SK-N-SH (cell line): ENCODE measurements around the gene LRTM1. TPM values are rescaled to one million over a fixed set of nuclear protein-coding genes. Genes with fewer than 3 reads are reported as not detected.

Experiments used
- CTCF ChIA-PET: fragments of 300-600, 350-600 bp; formaldehyde crosslinking; extraction: SDS; loops from one replicate; lab custom pipeline; 2021; lab: Yijun Ruan, JAX
- POLR2A ChIA-PET: fragments of 350-600 bp; sonication (Branson Sonifier 250); formaldehyde crosslinking; extraction: SDS; loops from one replicate; lab custom pipeline; 2020; ENCODE audit warnings: antibody characterized with exemption, inconsistent platforms; lab: Yijun Ruan, JAX
- DNase-seq: peaks from one replicate; pipeline ENCODE4 v3.0.0; 2012
- H2AFZ ChIP-seq: fragments of 200-600 bp; sonication (generic); 2 replicates; pipeline ENCODE4 v1.8.1; 2016; ENCODE audit warnings: antibody characterized with exemption, mild to moderate bottlenecking, low read depth
- H3F3A ChIP-seq: fragments of 200-600 bp; sonication (generic); replicated peaks from 2 replicates; pipeline ENCODE3; 2016; ENCODE audit warnings: antibody characterized with exemption, mild to moderate bottlenecking; ENCODE audit not compliant: insufficient read depth
- H3K27ac ChIP-seq, 2 experiments: fragments of 200-500 bp in 1 of 2; fragments of 200-600 bp in 1 of 2; sonication (Bioruptor generic) in 1 of 2; sonication (generic), shearing (Covaris generic) in 1 of 2; 2 replicates each; pipeline versions ENCODE4 v1.5.1 to v1.6.1; 2014 to 2016; ENCODE audit warnings: low read depth in 2 of 2, inconsistent platforms in 1 of 2, low read length in 1 of 2, mild to moderate bottlenecking in 1 of 2, mixed read lengths in 1 of 2
- H3K27me3 ChIP-seq: fragments of 200-600 bp; sonication (generic), shearing (Covaris generic); 2 replicates; pipeline ENCODE4 v1.6.1; 2016; ENCODE audit warnings: mixed run types; ENCODE audit not compliant: insufficient read depth
- H3K36me3 ChIP-seq, 2 experiments: fragments of 200-500 bp in 1 of 2; fragments of 200-600 bp in 1 of 2; sonication (Bioruptor generic) in 1 of 2; sonication (generic) in 1 of 2; replicated peaks in 1 of 2; 2 replicates each; pipeline versions ENCODE3 to v1.5.1; 2014 to 2016; ENCODE audit warnings: low read length in 1 of 2, mild to moderate bottlenecking in 1 of 2; ENCODE audit not compliant: insufficient read depth in 2 of 2, control insufficient read depth in 1 of 2
- H3K4me1 ChIP-seq, 2 experiments: fragments of 200-500 bp in 1 of 2; fragments of 200-600 bp in 1 of 2; sonication (Bioruptor generic) in 1 of 2; sonication (generic), shearing (Covaris generic) in 1 of 2; 2 replicates each; pipeline versions ENCODE4 v1.5.1 to v1.6.1; 2014 to 2016; ENCODE audit warnings: low read depth in 1 of 2, low read length in 1 of 2, mixed run types in 1 of 2; ENCODE audit not compliant: insufficient read depth in 2 of 2, control insufficient read depth in 1 of 2
- H3K4me2 ChIP-seq: fragments of 200-600 bp; sonication (generic), shearing (Covaris generic); 2 replicates; pipeline ENCODE4 v1.6.1; 2017; ENCODE audit warnings: mixed run types
- H3K4me3 ChIP-seq, 2 experiments: fragments of 200-500 bp in 1 of 2; fragments of 200-600 bp in 1 of 2; sonication (Bioruptor generic) in 1 of 2; sonication (generic), shearing (Covaris generic) in 1 of 2; 2 replicates each; pipeline versions ENCODE4 v1.5.1 to v1.8.1; 2014 to 2016; ENCODE audit warnings: low read depth in 2 of 2, inconsistent platforms in 1 of 2, low read length in 1 of 2, mild to moderate bottlenecking in 1 of 2, mixed read lengths in 1 of 2, moderate library complexity in 1 of 2
- H3K79me2 ChIP-seq: fragments of 200-600 bp; sonication (generic); 2 replicates; pipeline ENCODE4 v1.8.1; 2017; ENCODE audit warnings: mild to moderate bottlenecking; ENCODE audit not compliant: insufficient read depth
- H3K9ac ChIP-seq: fragments of 200-600 bp; sonication (generic); 2 replicates; pipeline ENCODE4 v1.6.1; 2017; ENCODE audit warnings: mixed run types
- H3K9me2 ChIP-seq: fragments of 200-600 bp; sonication (generic); 2 replicates; pipeline ENCODE4 v1.6.1; 2017; ENCODE audit warnings: mixed run types
- H3K9me3 ChIP-seq: fragments of 200-600 bp; sonication (generic); 2 replicates; pipeline ENCODE4 v1.6.1; 2017; ENCODE audit warnings: mixed run types, mild to moderate bottlenecking, moderate library complexity
- H4K20me1 ChIP-seq: fragments of 200-600 bp; sonication (generic); 2 replicates; pipeline ENCODE4 v1.6.1; 2017; ENCODE audit warnings: mild to moderate bottlenecking, mixed run types; ENCODE audit not compliant: insufficient read depth
- CHD2 ChIP-seq: fragments of 150-350 bp; IDR thresholded peaks from 2 replicates; pipeline ENCODE4 v1.6.1; 2018; ENCODE audit warnings: low read length; ENCODE audit not compliant: partially characterized antibody
- EP300 ChIP-seq, 2 experiments: IDR thresholded peaks; 2 replicates each; pipeline versions ENCODE4 v1.4.0 to v1.6.1; 2012; ENCODE audit warnings: borderline replicate concordance in 1 of 2, low read depth in 1 of 2, low read length in 1 of 2
- EZH2phosphoT487 ChIP-seq: fragments of 200-600 bp; sonication (generic); IDR thresholded peaks from 2 replicates; pipeline ENCODE4 v1.6.1; 2017; ENCODE audit warnings: low read depth, mixed run types, mild to moderate bottlenecking, antibody characterized with exemption, moderate library complexity, borderline replicate concordance
- FOSL2 ChIP-seq: IDR thresholded peaks from 2 replicates; pipeline ENCODE4 v1.4.0; 2012; ENCODE audit warnings: low read depth, mild to moderate bottlenecking, moderate library complexity, borderline replicate concordance
- FOXJ3 ChIP-seq: sonication (generic); formaldehyde crosslinking; IDR thresholded peaks from 2 replicates; pipeline ENCODE4 v1.5.1; 2020; ENCODE audit warnings: mild to moderate bottlenecking, missing genetic modification reagents
- GABPA ChIP-seq: IDR thresholded peaks from 2 replicates; pipeline ENCODE4 v1.4.0; 2012; ENCODE audit warnings: low read depth, mild to moderate bottlenecking
- JUND ChIP-seq: IDR thresholded peaks from 2 replicates; pipeline ENCODE4 v1.4.0; 2012
- MEF2A ChIP-seq: IDR thresholded peaks from 2 replicates; pipeline ENCODE4 v1.4.0; 2012; ENCODE audit warnings: low read depth, borderline replicate concordance
- MXI1 ChIP-seq: IDR thresholded peaks from 2 replicates; pipeline ENCODE4 v1.6.1; 2012; ENCODE audit warnings: mild to moderate bottlenecking, low read depth, low read length, improper control_type of control experiment
- NFIC ChIP-seq: IDR thresholded peaks from 2 replicates; pipeline ENCODE4 v1.4.0; 2012; ENCODE audit warnings: borderline replicate concordance
- POLR2AphosphoS5 ChIP-seq: IDR thresholded peaks from 2 replicates; pipeline ENCODE4 v1.6.1; 2012; ENCODE audit warnings: low read depth, low read length
- RFX5 ChIP-seq: IDR thresholded peaks from 2 replicates; pipeline ENCODE4 v1.6.1; 2012; ENCODE audit warnings: mild to moderate bottlenecking, improper control_type of control experiment, low read length
- SIN3A ChIP-seq: IDR thresholded peaks from 2 replicates; pipeline ENCODE4 v1.6.1; 2012; ENCODE audit warnings: low read depth, mild to moderate bottlenecking, low read length, moderate library complexity, borderline replicate concordance
- SMC3 ChIP-seq: IDR thresholded peaks from 2 replicates; pipeline ENCODE4 v1.6.1; 2012; ENCODE audit warnings: low read depth, low read length, improper control_type of control experiment
- TCF12 ChIP-seq: IDR thresholded peaks from 2 replicates; pipeline ENCODE4 v1.4.0; 2012
- TEAD4 ChIP-seq: IDR thresholded peaks from 2 replicates; pipeline ENCODE4 v1.4.0; 2012; ENCODE audit warnings: mild to moderate bottlenecking, borderline replicate concordance; ENCODE audit not compliant: insufficient read depth
- WGBS: methylation state at CpG from one replicate; pipeline ENCODE4 v1.1.6; 2017; ENCODE audit warnings: low lambda C conversion rate; 5-methylcytosine and 5-hydroxymethylcytosine counted together
- polyA plus RNA-seq, 3 experiments: library from polyadenylated mRNA; depleted of rRNA; stranded (reverse); fragments of >200 nt; gene quantifications; 2 replicates each; pipeline ENCODE4 v1.2.3, GENCODE V29; 2012
- TF ChIP-seq, protein P1 (sequence below): IDR thresholded peaks from 2 replicates; pipeline ENCODE4 v1.4.0; 2012; ENCODE audit warnings: low read depth
- TF ChIP-seq, protein P2 (sequence below): IDR thresholded peaks from 2 replicates; pipeline ENCODE4; 2012
- TF ChIP-seq, protein P3 (sequence below): fragments of 150-350 bp; IDR thresholded peaks from 2 replicates; pipeline ENCODE4 v1.6.1; 2016; ENCODE audit warnings: mild to moderate bottlenecking, low read depth, low read length
- TF ChIP-seq, protein P4 (sequence below): IDR thresholded peaks from 2 replicates; pipeline ENCODE4 v1.6.1; 2012; ENCODE audit warnings: mild to moderate bottlenecking, low read depth, low read length, moderate library complexity

The LRTM1 gene
- polyA plus RNA-seq, 1 of the 3 experiments (the other 2 are of a cell fraction) = 0.03 TPM

DNA sequence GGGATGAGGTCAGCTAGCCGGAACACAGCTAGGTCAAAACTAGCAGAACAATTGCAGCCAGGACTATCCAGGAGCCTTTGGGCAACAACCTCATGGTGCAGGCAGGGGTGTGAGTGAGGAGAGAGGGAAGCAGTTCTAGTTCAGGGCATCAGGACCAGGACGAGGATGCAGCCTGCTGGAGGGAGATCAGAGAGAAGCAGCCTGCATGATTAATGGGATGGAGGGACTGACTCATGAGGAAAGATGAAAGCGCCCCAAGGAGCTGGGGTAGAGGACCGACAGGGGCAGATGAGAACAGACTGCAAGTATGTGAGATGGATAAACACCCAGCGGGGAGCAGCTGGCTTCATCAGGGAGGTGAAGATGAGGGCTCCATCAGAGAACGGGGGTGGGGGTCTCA is 37.9 kb upstream of the LRTM1 start:
- no peaks in the 10 kb centered on the region for H3K36me3 ChIP-seq
- no peak overlapping the region for H3K4me3 ChIP-seq
- WGBS = 37% methylated on average over 6 of the region's 6 CpGs
- no peaks in the 10 kb centered on the region for H3K9me2 ChIP-seq
- H3K4me2 ChIP-seq = peak overlapping the region; percentile 42; the same call in 1 of the 2 replicates
- TF ChIP-seq FOXJ3 = no peak
- 0 out of 2 replicates have a peak, but pooled peaks have one; percentile 17 for TF ChIP-seq SIN3A
- TF ChIP-seq RFX5 = no peak
- no peak for TF ChIP-seq SMC3
- TF ChIP-seq POLR2AphosphoS5 = no peak
- TF ChIP-seq FOSL2 = peak; percentile 68
- peak; percentile 66 for TF ChIP-seq TCF12
- no peak for TF ChIP-seq EZH2phosphoT487
- no peak for TF ChIP-seq GABPA
- TF ChIP-seq MXI1 = no peak
- TF ChIP-seq, protein P1, sequence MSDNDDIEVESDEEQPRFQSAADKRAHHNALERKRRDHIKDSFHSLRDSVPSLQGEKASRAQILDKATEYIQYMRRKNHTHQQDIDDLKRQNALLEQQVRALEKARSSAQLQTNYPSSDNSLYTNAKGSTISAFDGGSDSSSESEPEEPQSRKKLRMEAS = 0 out of 2 replicates have a peak, but pooled peaks have one; percentile 21
- no peak for TF ChIP-seq CHD2
- TF ChIP-seq, protein P2, sequence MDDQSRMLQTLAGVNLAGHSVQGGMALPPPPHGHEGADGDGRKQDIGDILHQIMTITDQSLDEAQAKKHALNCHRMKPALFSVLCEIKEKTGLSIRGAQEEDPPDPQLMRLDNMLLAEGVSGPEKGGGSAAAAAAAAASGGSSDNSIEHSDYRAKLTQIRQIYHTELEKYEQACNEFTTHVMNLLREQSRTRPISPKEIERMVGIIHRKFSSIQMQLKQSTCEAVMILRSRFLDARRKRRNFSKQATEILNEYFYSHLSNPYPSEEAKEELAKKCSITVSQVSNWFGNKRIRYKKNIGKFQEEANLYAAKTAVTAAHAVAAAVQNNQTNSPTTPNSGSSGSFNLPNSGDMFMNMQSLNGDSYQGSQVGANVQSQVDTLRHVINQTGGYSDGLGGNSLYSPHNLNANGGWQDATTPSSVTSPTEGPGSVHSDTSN = peak; percentile 91
- peak; percentile 75 for TF ChIP-seq JUND
- no peak for TF ChIP-seq TEAD4
- peak; percentile 48; the same call in 1 of the 2 replicates for TF ChIP-seq NFIC
- TF ChIP-seq, protein P3, sequence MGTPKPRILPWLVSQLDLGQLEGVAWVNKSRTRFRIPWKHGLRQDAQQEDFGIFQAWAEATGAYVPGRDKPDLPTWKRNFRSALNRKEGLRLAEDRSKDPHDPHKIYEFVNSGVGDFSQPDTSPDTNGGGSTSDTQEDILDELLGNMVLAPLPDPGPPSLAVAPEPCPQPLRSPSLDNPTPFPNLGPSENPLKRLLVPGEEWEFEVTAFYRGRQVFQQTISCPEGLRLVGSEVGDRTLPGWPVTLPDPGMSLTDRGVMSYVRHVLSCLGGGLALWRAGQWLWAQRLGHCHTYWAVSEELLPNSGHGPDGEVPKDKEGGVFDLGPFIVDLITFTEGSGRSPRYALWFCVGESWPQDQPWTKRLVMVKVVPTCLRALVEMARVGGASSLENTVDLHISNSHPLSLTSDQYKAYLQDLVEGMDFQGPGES = no peak
- no peak for TF ChIP-seq MEF2A
- TF ChIP-seq, protein P4, sequence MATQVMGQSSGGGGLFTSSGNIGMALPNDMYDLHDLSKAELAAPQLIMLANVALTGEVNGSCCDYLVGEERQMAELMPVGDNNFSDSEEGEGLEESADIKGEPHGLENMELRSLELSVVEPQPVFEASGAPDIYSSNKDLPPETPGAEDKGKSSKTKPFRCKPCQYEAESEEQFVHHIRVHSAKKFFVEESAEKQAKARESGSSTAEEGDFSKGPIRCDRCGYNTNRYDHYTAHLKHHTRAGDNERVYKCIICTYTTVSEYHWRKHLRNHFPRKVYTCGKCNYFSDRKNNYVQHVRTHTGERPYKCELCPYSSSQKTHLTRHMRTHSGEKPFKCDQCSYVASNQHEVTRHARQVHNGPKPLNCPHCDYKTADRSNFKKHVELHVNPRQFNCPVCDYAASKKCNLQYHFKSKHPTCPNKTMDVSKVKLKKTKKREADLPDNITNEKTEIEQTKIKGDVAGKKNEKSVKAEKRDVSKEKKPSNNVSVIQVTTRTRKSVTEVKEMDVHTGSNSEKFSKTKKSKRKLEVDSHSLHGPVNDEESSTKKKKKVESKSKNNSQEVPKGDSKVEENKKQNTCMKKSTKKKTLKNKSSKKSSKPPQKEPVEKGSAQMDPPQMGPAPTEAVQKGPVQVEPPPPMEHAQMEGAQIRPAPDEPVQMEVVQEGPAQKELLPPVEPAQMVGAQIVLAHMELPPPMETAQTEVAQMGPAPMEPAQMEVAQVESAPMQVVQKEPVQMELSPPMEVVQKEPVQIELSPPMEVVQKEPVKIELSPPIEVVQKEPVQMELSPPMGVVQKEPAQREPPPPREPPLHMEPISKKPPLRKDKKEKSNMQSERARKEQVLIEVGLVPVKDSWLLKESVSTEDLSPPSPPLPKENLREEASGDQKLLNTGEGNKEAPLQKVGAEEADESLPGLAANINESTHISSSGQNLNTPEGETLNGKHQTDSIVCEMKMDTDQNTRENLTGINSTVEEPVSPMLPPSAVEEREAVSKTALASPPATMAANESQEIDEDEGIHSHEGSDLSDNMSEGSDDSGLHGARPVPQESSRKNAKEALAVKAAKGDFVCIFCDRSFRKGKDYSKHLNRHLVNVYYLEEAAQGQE = no peak
- peak in 1 of 2 experiments; percentile 57; a peak in 1 of 4 replicates for TF ChIP-seq EP300 (IDR thresholded peaks at IDR 0.05; ENCODE audit: borderline replicate concordance in 1 of 2, low read depth in 1 of 2, low read length in 1 of 2)
- no peaks in the 10 kb centered on the region for H3K79me2 ChIP-seq
- no peak overlapping the region for H3K9ac ChIP-seq
- no peaks in the 10 kb centered on the region for H3K9me3 ChIP-seq
- peaks cover 27% of the 10 kb centered on the region for H3F3A ChIP-seq
- no peaks in the 10 kb centered on the region for H3K27me3 ChIP-seq
- H4K20me1 ChIP-seq = no peaks in the 10 kb centered on the region
- peaks cover 0 to 28% of the 10 kb centered on the region in 2 experiments; a peak in 3 of 4 replicates for H3K4me1 ChIP-seq
- ChIA-PET POLR2A (no interaction called here), CTCF (no interaction called here)
- DNase-seq = no peak
- no peak overlapping the region for H2AFZ ChIP-seq
- peak overlapping the region in 1 of 2 experiments; percentile 43; a peak in 2 of 4 replicates for H3K27ac ChIP-seq
